T-cell (primary cell): ENCODE data around the gene GRAMD1A. TPM values are rescaled to one million over a fixed set of nuclear protein-coding genes. Genes with fewer than 3 reads are reported as not detected.
"Not testable (repeated sequence)": the region's sequence is repeated elsewhere in the genome, so short reads cannot be mapped to it uniquely, and the experiment has no call there.

Source experiments
- ATAC-seq, 4 experiments: fragments of 200-7000 bp in 3 of 4; fragments of 150-1000 bp in 1 of 4; cut with Tn5 transposase; replicated peaks in 1 of 4; 1 replicate in 3 of 4; 2 replicates in 1 of 4; pipeline ENCODE4 v1.10.0; 2021; ENCODE audit warnings: moderate library complexity in 3 of 4, mild to moderate bottlenecking in 2 of 4, moderate number of reproducible peaks in 1 of 4
- CTCF ChIA-PET, 2 donors: fragments of 300-600 bp; sonication (Branson Sonifier 250); formaldehyde crosslinking; loops; one replicate each; lab custom pipeline; 2022; ENCODE audit warnings: antibody characterized with exemption in 2 of 2; lab: Charles Lee
- POLR2A ChIA-PET, 2 donors: fragments of 300-600 bp; sonication (Branson Sonifier 250); formaldehyde crosslinking; loops; one replicate each; lab custom pipeline; 2022; ENCODE audit warnings: antibody characterized with exemption in 2 of 2; lab: Charles Lee
- DNase-seq, 35 experiments: peaks; one replicate each; pipeline versions ENCODE4 v3.0.0 to v3.0.0-alpha.2; 2013 to 2023
- H3K27ac ChIP-seq: one replicate; pipeline ENCODE4 v1.5.1; 2013; ENCODE audit warnings: low read length
- H3K27me3 ChIP-seq, 2 experiments: replicated peaks in 1 of 2; 1 replicate in 1 of 2; 2 replicates in 1 of 2; pipeline versions ENCODE4 v1.6.1 to v1.7.0; 2013; ENCODE audit warnings: low read length in 1 of 2, mixed read lengths in 1 of 2; ENCODE audit not compliant: control insufficient read depth in 2 of 2, insufficient read depth in 2 of 2; ENCODE audit errors: extremely low read depth in 1 of 2
- H3K36me3 ChIP-seq, 2 donors: 1 replicate in 1 of 2; 2 replicates in 1 of 2; pipeline versions ENCODE4 v1.6.1 to v1.7.0; 2013; ENCODE audit warnings: low read length in 1 of 2; ENCODE audit not compliant: control insufficient read depth in 2 of 2, insufficient read depth in 1 of 2; ENCODE audit errors: extremely low read depth in 1 of 2
- H3K4me1 ChIP-seq, 2 experiments: 1 replicate in 1 of 2; 2 replicates in 1 of 2; pipeline versions ENCODE4 v1.6.1 to v1.7.0; 2013; ENCODE audit warnings: low read length in 2 of 2, mixed read lengths in 1 of 2; ENCODE audit not compliant: insufficient read depth in 2 of 2, control insufficient read depth in 1 of 2; ENCODE audit errors: extremely low read depth in 1 of 2
- H3K4me3 ChIP-seq, 2 donors: 1 replicate in 1 of 2; 2 replicates in 1 of 2; pipeline versions ENCODE4 v1.5.1 to v1.7.0; 2013; ENCODE audit warnings: mild to moderate bottlenecking in 2 of 2, low read length in 1 of 2, moderate library complexity in 1 of 2; ENCODE audit not compliant: control insufficient read depth in 1 of 2; ENCODE audit errors: extremely low read depth in 1 of 2
- H3K9me3 ChIP-seq: 2 replicates; pipeline ENCODE4 v1.7.0; 2013
- H3K27ac Mint-ChIP-seq, 2 donors: one replicate each; pipeline ENCODE4 v1.8.0; 2020 to 2021; ENCODE audit warnings: mild to moderate bottlenecking in 2 of 2, mixed read lengths in 2 of 2
- H3K27me3 Mint-ChIP-seq, 2 donors: one replicate each; pipeline ENCODE4 v1.8.0; 2021 to 2022; ENCODE audit warnings: mixed read lengths in 2 of 2
- H3K36me3 Mint-ChIP-seq: one replicate; pipeline ENCODE4 v1.8.0; 2021; ENCODE audit warnings: mixed read lengths
- H3K4me1 Mint-ChIP-seq, 3 donors: one replicate each; pipeline ENCODE4 v1.8.0; 2020 to 2022; ENCODE audit warnings: mixed read lengths in 3 of 3, mild to moderate bottlenecking in 1 of 3
- H3K4me3 Mint-ChIP-seq, 3 donors: one replicate each; pipeline ENCODE4 v1.8.0; 2020 to 2022; ENCODE audit warnings: mild to moderate bottlenecking in 3 of 3, mixed read lengths in 3 of 3, moderate library complexity in 3 of 3
- H3K9me3 Mint-ChIP-seq, 3 donors: one replicate each; pipeline ENCODE4 v1.8.0; 2020 to 2022; ENCODE audit warnings: mixed read lengths in 3 of 3
- WGBS: methylation state at CpG from one replicate; pipeline ENCODE4 v1.1.5; 2013; ENCODE audit warnings: missing lambda C conversion rate; ENCODE audit not compliant: insufficient coverage; 5-methylcytosine and 5-hydroxymethylcytosine counted together
- total RNA-seq, 35 experiments: library from RNA in 6 of 35; stranded (reverse) in 6 of 35; fragments of 120-200 nt in 1 of 35; gene quantifications; one replicate each; pipeline versions ENCODE4 v1.2.1 to v1.2.4 and lab custom pipeline; 2013 to 2026

The GRAMD1A gene
- total RNA-seq, 5 donors from 2014 or later (not counting 1 experiment from before 2014, with no cell fraction given): 189 to 318 (median 227) TPM

DNA sequence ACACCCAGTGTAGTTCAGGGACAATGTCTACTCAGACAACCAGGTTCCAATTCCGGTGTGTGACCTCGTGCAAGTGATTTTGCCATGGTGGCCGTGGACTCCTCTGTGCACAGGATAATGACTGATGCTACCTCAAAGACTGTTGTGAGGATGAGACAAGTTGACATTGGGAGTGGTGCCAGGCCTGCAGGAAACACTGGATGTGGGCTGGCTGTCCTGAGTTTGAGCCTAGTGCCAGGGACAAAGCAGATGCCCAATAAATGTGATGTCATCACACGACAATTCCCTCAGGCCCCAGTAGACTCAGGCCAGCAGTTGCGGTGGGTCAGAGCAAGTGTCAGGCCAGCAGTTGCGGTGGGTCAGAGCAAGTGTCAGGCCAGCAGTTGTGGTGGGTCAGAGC lies 24.0 kb downstream of the GRAMD1A start:
- no peaks in the 10 kb centered on the region for H3K4me1 ChIP-seq
- no peak overlapping the region for H3K4me3 ChIP-seq
- no peak for DNase-seq
- H3K36me3 ChIP-seq: peaks cover 25 to 79% of the 10 kb centered on the region in 2 donors
- no peaks in the 10 kb centered on the region for H3K27me3 ChIP-seq
- Mint-ChIP-seq H3K4me3 (no peak overlapping the region), H3K9me3 (no peaks in the 10 kb centered on the region), H3K27ac (no peak overlapping the region), H3K27me3 (no peaks in the 10 kb centered on the region), H3K36me3 (peaks cover 38% of the 10 kb centered on the region), H3K4me1 (peaks cover 3 to 12% (median 11%) of the 10 kb centered on the region in 3 donors)
- WGBS: 100% methylated on average over 5 of the region's 6 CpGs
- ChIA-PET CTCF (no interaction called here), POLR2A (no interaction called here)
- no peaks in the 10 kb centered on the region for H3K9me3 ChIP-seq
- no peak for ATAC-seq
- no peak overlapping the region for H3K27ac ChIP-seq

DNA sequence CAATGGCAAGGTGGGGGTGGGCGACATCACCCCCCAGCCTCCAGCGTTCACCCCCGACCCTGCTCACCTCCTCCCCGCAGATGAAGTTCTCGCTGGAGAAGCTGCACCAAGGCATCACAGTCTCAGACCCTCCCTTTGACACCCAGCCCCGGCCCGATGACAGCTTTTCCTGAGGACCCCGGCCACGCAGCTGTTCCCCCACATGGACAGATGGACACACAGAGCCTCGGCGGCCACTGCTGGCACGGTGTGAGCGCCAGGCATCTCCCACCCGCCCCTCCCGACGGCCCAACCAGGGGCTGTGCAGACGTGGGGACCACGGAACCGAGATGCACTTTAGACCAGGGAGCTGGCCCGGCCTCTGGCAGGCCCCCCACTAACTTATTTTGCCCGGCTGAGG lies 25.8 kb downstream of the GRAMD1A start:
- ATAC-seq (no peak), DNase-seq (no peak)
- H3K9me3 Mint-ChIP-seq: no peaks in the 10 kb centered on the region
- H3K27ac ChIP-seq: no peak overlapping the region
- peaks cover 0 to 8% of the 10 kb centered on the region in 2 experiments for H3K4me1 ChIP-seq
- no peak overlapping the region for H3K4me3 ChIP-seq
- H3K27ac Mint-ChIP-seq: no peak overlapping the region
- H3K27me3 ChIP-seq: peaks cover 0 to 8% of the 10 kb centered on the region in 2 experiments
- H3K36me3 ChIP-seq: peaks cover 23 to 60% of the 10 kb centered on the region in 2 donors
- CTCF ChIA-PET: no interaction called here
- H3K27me3 Mint-ChIP-seq: no peaks in the 10 kb centered on the region
- POLR2A ChIA-PET: no interaction called here
- no peaks in the 10 kb centered on the region for H3K9me3 ChIP-seq
- H3K36me3 Mint-ChIP-seq: peaks cover 27% of the 10 kb centered on the region
- 96% methylated on average over 20 of the region's 21 CpGs for WGBS
- no peak overlapping the region for H3K4me3 Mint-ChIP-seq
- peaks cover 4 to 6% (median 5%) of the 10 kb centered on the region in 3 donors for H3K4me1 Mint-ChIP-seq

DNA sequence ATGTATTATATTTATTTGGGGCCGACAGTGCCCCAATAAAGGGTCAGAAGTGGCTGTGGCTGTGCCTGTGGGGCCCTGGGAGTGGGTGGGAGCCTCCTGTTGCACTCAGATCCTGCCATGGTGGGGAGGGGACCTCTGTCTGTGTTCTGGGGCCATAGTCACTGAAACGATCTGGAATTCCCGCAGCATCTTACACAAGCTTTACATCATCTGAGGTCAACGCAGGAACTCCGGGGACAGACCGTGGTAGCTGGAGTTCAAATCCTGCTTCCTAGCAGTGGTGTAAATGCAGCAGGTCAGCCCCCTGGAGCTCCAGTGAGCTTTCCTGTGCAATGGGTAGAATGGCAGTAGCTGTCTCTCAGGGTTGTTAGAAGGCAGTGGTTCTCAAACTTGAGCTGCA lies 26.3 kb downstream of the GRAMD1A start:
- Histone ChIP-seq H3K4me3 (no peak overlapping the region), H3K9me3 (no peaks in the 10 kb centered on the region), H3K4me1 (peaks cover 2 to 12% of the 10 kb centered on the region in 2 experiments), H3K36me3 (peaks cover 18 to 56% of the 10 kb centered on the region in 2 donors), H3K27me3 (peaks cover 3 to 13% of the 10 kb centered on the region in 2 experiments), H3K27ac (no peak overlapping the region)
- H3K36me3 Mint-ChIP-seq: peaks cover 23% of the 10 kb centered on the region
- H3K9me3 Mint-ChIP-seq: no peaks in the 10 kb centered on the region
- H3K27me3 Mint-ChIP-seq: peaks cover 4% of the 10 kb centered on the region in 2 donors
- ATAC-seq (no peak), DNase-seq (no peak)
- no peak overlapping the region for H3K4me3 Mint-ChIP-seq
- no peak overlapping the region for H3K27ac Mint-ChIP-seq
- ChIA-PET CTCF (interaction anchor here in 1 of 2 donors (0.8 kb wide), 1 partner anchor 12 kb away, joined by 3 read pairs; no protein-coding TSS in a partner anchor), POLR2A (no interaction called here)
- 79% methylated on average over 6 of the region's 6 CpGs for WGBS
- H3K4me1 Mint-ChIP-seq: peaks cover 6 to 10% (median 9%) of the 10 kb centered on the region in 3 donors

DNA sequence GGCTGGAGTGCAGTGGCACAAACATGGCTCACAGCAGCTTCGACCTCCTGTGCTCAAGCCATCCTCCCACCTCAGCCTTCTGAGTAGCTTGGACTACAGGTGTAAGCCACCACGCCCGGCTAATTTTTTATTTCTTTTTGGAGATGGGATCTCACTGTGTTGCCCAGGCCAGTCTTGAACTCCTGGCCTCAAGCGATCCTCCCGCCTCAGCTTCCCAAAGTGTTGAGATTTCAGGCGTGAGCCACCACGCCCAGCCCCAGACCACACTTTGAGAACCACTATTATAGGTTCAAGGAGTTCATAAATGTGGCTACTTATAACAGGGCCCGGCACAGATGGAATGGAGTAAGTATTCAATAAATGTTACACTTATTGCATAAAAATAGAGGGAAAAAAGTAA lies 26.9 kb downstream of the GRAMD1A start:
- Histone ChIP-seq H3K36me3 (peaks cover 13 to 50% of the 10 kb centered on the region in 2 donors), H3K4me3 (no peak overlapping the region), H3K27me3 (peaks cover 5 to 18% of the 10 kb centered on the region in 2 experiments), H3K9me3 (no peaks in the 10 kb centered on the region), H3K4me1 (peaks cover 2 to 15% of the 10 kb centered on the region in 2 experiments), H3K27ac (no peak overlapping the region)
- H3K4me1 Mint-ChIP-seq: peaks cover 9 to 12% (median 11%) of the 10 kb centered on the region in 3 donors
- ATAC-seq: no peak
- H3K36me3 Mint-ChIP-seq: peaks cover 21% of the 10 kb centered on the region
- no peak for DNase-seq
- WGBS: 100% methylated on average over 3 of the region's 8 CpGs
- H3K27ac Mint-ChIP-seq: peak overlapping the region in 1 of 2 donors; percentile 13
- POLR2A ChIA-PET: no interaction called here
- H3K9me3 Mint-ChIP-seq: no peaks in the 10 kb centered on the region
- peaks cover 8% of the 10 kb centered on the region in 2 donors for H3K27me3 Mint-ChIP-seq
- H3K4me3 Mint-ChIP-seq: no peak overlapping the region
- CTCF ChIA-PET: interaction anchor here (0.8 to 1.2 kb wide), 3 partner anchors 13 to 39 kb away, joined by 3 read pairs; no protein-coding TSS in a partner anchor

DNA sequence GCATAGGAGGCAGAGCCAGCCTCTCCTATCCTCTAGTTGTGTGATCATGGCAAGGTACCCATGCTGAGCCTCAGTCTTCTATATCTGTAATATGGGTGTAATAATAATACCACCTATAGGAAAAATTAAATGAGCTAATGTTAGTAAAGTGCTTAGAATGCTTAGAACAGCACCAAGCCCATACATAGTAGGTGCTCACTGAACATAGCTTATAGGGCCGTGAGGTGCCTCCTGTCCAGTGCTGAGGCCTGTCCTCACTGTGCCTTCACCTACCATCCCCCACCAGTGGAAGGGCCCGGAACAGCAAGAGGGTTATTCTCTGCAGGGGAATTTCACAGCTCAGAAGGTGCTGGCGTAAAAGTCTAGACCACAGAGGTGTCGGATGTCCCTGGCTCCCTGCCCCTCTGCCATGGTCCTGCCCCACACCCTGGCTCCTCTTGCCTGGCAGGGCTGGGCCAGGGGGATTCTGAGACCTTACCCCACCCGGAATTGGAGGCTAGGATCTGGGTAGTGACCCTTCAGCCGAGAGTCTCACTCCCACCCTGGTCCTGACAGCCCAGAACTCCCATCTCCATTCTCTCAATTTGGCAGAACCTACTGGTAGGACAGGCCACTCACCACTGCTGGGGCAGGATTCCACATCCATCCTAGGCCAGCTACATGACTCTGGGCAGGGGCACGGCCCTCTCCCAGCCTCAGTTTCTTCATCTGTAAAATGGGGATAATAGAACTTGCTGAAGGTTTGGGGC lies 27.9 kb downstream of the GRAMD1A start:
- peak overlapping the region in 1 of 3 donors; percentile 61 for H3K4me3 Mint-ChIP-seq
- H3K27me3 ChIP-seq: peaks cover 7 to 28% of the 10 kb centered on the region in 2 experiments
- peaks cover 2 to 15% of the 10 kb centered on the region in 2 experiments for H3K4me1 ChIP-seq
- H3K27ac Mint-ChIP-seq: peak overlapping the region in 1 of 2 donors; percentile 48
- WGBS: 84% methylated on average over 4 of the region's 7 CpGs
- ATAC-seq: no peak
- peaks cover 9 to 40% of the 10 kb centered on the region in 2 donors for H3K36me3 ChIP-seq
- no peak overlapping the region for H3K4me3 ChIP-seq
- no peak overlapping the region for H3K27ac ChIP-seq
- H3K9me3 ChIP-seq: no peaks in the 10 kb centered on the region
- H3K4me1 Mint-ChIP-seq: peaks cover 9 to 12% (median 11%) of the 10 kb centered on the region in 3 donors
- ChIA-PET CTCF (interaction anchor here (0.6 to 1.2 kb wide), 3 partner anchors 35 to 566 kb away, joined by 3 to 4 read pairs (median 3); no protein-coding TSS in a partner anchor), POLR2A (no interaction called here)
- peaks cover 13 to 15% of the 10 kb centered on the region in 2 donors for H3K27me3 Mint-ChIP-seq
- peaks cover 16% of the 10 kb centered on the region for H3K36me3 Mint-ChIP-seq
- H3K9me3 Mint-ChIP-seq: no peaks in the 10 kb centered on the region
- no peak for DNase-seq

DNA sequence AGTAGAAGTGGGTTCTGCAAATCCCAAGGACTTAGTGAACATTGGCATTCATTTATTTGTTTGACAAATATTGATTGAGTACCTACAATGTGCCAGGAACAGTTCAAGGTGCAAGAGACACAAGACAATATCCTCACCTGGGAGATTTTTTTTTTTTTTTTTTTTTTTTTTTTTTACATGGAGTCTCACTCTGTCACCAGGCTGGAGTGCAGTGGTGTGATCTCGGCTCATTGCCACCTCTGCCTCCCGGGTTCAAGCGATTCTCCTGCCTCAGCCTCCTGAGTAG lies 28.4 kb downstream of the GRAMD1A start:
- no CpG with 5 or more reads among the region's 3 CpGs for WGBS
- H3K9me3 Mint-ChIP-seq, H3K4me3 ChIP-seq, ATAC-seq, POLR2A ChIA-PET, H3K27ac ChIP-seq, DNase-seq, H3K9me3 ChIP-seq, CTCF ChIA-PET: not testable (repeated sequence)
- H3K4me3 Mint-ChIP-seq: peak overlapping the region in 1 of 3 donors; percentile 61
- peaks cover 9 to 35% of the 10 kb centered on the region in 2 donors for H3K36me3 ChIP-seq
- H3K27ac Mint-ChIP-seq: peak overlapping the region in 1 of 2 donors; percentile 48
- peaks cover 7 to 32% of the 10 kb centered on the region in 2 experiments for H3K27me3 ChIP-seq
- peaks cover 2 to 15% of the 10 kb centered on the region in 2 experiments for H3K4me1 ChIP-seq
- H3K4me1 Mint-ChIP-seq: peaks cover 9 to 12% (median 11%) of the 10 kb centered on the region in 3 donors
- H3K36me3 Mint-ChIP-seq: peaks cover 15% of the 10 kb centered on the region
- H3K27me3 Mint-ChIP-seq: peaks cover 13 to 17% of the 10 kb centered on the region in 2 donors
